HCT116 (cell line): ENCODE results near the gene CHADL. TPM values are rescaled to one million over a fixed set of nuclear protein-coding genes. Genes with fewer than 3 reads are reported as not detected.
"Not testable (repeated sequence)": the region's sequence is repeated elsewhere in the genome, so short reads cannot be mapped to it uniquely, and the experiment has no call there.

Experiments
- ATAC-seq: fragments of 200-7000 bp; cut with Tn5 transposase; 2 replicates; pipeline ENCODE4 v1.9.1; 2020; ENCODE audit warnings: mild to moderate bottlenecking, moderate library complexity
- BruUV-seq: library from RNA; stranded (reverse); fragments of 400-500 nt; replicated peaks from 2 replicates; lab custom pipeline; 2021; lab: Mats Ljungman, UMichigan
- CTCF ChIA-PET: fragments of 300-600 bp; sonication (Branson Sonifier 250); formaldehyde crosslinking; loops from one replicate; lab custom pipeline; 2021; ENCODE audit warnings: antibody characterized with exemption; lab: Charles Lee
- POLR2A ChIA-PET: fragments of 300-600, 350-600 bp; sonication (Branson Sonifier 250); formaldehyde crosslinking; loops from one replicate; lab custom pipeline; 2021; ENCODE audit warnings: antibody characterized with exemption; lab: Charles Lee
- RAD21 ChIA-PET, 2 experiments: fragments of 300-600 bp; sonication (Branson Sonifier 250); formaldehyde crosslinking; loops; one replicate each; lab custom pipeline; 2023; ENCODE audit warnings: low total read pairs in 2 of 2; ENCODE audit not compliant: uncharacterized antibody in 2 of 2, unreplicated experiment in 2 of 2, low non-redundant PET in 1 of 2; lab: Charles Lee
- DNase-seq: peaks from one replicate; pipeline ENCODE4 v3.0.0-alpha.2; 2010; ENCODE audit warnings: low read depth, low spot score
- H2AFZ ChIP-seq: fragments of 200-600 bp; shearing (Covaris generic), sonication (generic); 2 replicates; pipeline ENCODE4 v1.6.1; 2017; ENCODE audit warnings: low read depth, mixed run types, mixed read lengths, antibody characterized with exemption, low read length; ENCODE audit not compliant: poor library complexity, severe bottlenecking
- H3K27ac ChIP-seq: 2 replicates; pipeline ENCODE4 v1.5.1; 2012; ENCODE audit warnings: low read depth, low read length
- H3K27me3 ChIP-seq: fragments of 200-600 bp; sonication (generic); 2 replicates; pipeline ENCODE4 v1.6.1; 2016; ENCODE audit warnings: mixed run types, low read length, mixed read lengths; ENCODE audit not compliant: insufficient read depth
- H3K36me3 ChIP-seq, 2 experiments: fragments of 200-500 bp in 1 of 2; fragments of 200-600 bp in 1 of 2; sonication (Bioruptor generic) in 1 of 2; sonication (generic) in 1 of 2; 2 replicates each; pipeline versions ENCODE4 v1.5.1 to v1.6.1; 2014 to 2016; ENCODE audit warnings: low read length in 2 of 2, inconsistent platforms in 1 of 2, mixed read lengths in 1 of 2, mixed run types in 1 of 2; ENCODE audit not compliant: insufficient read depth in 2 of 2, control insufficient read depth in 1 of 2
- H3K4me1 ChIP-seq, 2 experiments: fragments of 200-600 bp in 1 of 2; sonication (generic) in 1 of 2; 2 replicates each; pipeline versions ENCODE4 v1.5.1 to v1.6.1; 2012 to 2017; ENCODE audit warnings: low read length in 2 of 2, inconsistent platforms in 1 of 2, mild to moderate bottlenecking in 1 of 2, mixed read lengths in 1 of 2, mixed run types in 1 of 2, moderate library complexity in 1 of 2; ENCODE audit not compliant: insufficient read depth in 2 of 2, control insufficient read depth in 1 of 2
- H3K4me2 ChIP-seq: fragments of 200-600 bp; sonication (generic); 2 replicates; pipeline ENCODE4 v1.6.1; 2017; ENCODE audit warnings: mixed run types, low read length, mixed read lengths
- H3K4me3 ChIP-seq, 2 experiments: fragments of 200-600 bp in 1 of 2; sonication (generic) in 1 of 2; replicated peaks in 1 of 2; 2 replicates each; pipeline ENCODE4 v1.5.1; 2011 to 2016; ENCODE audit warnings: low read length in 2 of 2, control low read depth in 1 of 2, low read depth in 1 of 2, mild to moderate bottlenecking in 1 of 2, mixed read lengths in 1 of 2, mixed run types in 1 of 2
- H3K79me2 ChIP-seq: fragments of 200-600 bp; sonication (generic); 2 replicates; pipeline ENCODE4 v1.6.1; 2017; ENCODE audit warnings: mild to moderate bottlenecking, mixed run types, low read length, moderate library complexity, mixed read lengths; ENCODE audit not compliant: insufficient read depth
- H3K9ac ChIP-seq: fragments of 200-600 bp; sonication (generic); 2 replicates; pipeline ENCODE4 v1.6.1; 2016; ENCODE audit warnings: low read length, mixed read lengths
- H3K9me2 ChIP-seq: fragments of 200-600 bp; sonication (generic), shearing (Covaris generic); 2 replicates; pipeline ENCODE4 v1.6.1; 2017; ENCODE audit warnings: mixed run types, mild to moderate bottlenecking, moderate library complexity; ENCODE audit not compliant: insufficient read depth
- H3K9me3 ChIP-seq, 2 experiments: fragments of 200-500 bp in 1 of 2; fragments of 200-600 bp in 1 of 2; sonication (Bioruptor generic) in 1 of 2; sonication (generic) in 1 of 2; 2 replicates each; pipeline ENCODE4 v1.6.1; 2014 to 2017; ENCODE audit warnings: low read length in 2 of 2, mixed read lengths in 2 of 2, inconsistent platforms in 1 of 2, low read depth in 1 of 2, mild to moderate bottlenecking in 1 of 2, mixed run types in 1 of 2, moderate library complexity in 1 of 2; ENCODE audit not compliant: control insufficient read depth in 1 of 2, insufficient read depth in 1 of 2
- H4K20me1 ChIP-seq: fragments of 200-600 bp; sonication (generic), shearing (Covaris generic); 2 replicates; pipeline ENCODE4 v1.6.1; 2017; ENCODE audit warnings: mixed run types, mild to moderate bottlenecking, moderate library complexity; ENCODE audit not compliant: insufficient read depth
- CEBPB ChIP-seq: IDR thresholded peaks from 2 replicates; pipeline ENCODE4 v1.6.1; 2012; ENCODE audit warnings: low read depth
- EGR1 ChIP-seq: IDR thresholded peaks from 2 replicates; pipeline ENCODE4 v1.6.1; 2012; ENCODE audit warnings: low read depth
- ELF1 ChIP-seq: IDR thresholded peaks from 2 replicates; pipeline ENCODE4 v1.6.1; 2012; ENCODE audit warnings: low read depth, borderline replicate concordance
- EZH2phosphoT487 ChIP-seq: fragments of 200-600 bp; IDR thresholded peaks from 2 replicates; pipeline ENCODE4 v1.6.1; 2018; ENCODE audit warnings: antibody characterized with exemption, borderline replicate concordance
- JUND ChIP-seq: IDR thresholded peaks from 2 replicates; pipeline ENCODE4 v1.6.1; 2012
- POLR2A ChIP-seq: IDR thresholded peaks from 2 replicates; pipeline ENCODE4 v1.7.0; 2011; ENCODE audit warnings: borderline replicate concordance; ENCODE audit not compliant: insufficient read depth, insufficient read length; ENCODE audit errors: extremely low read depth
- RAD21 ChIP-seq: IDR thresholded peaks from 2 replicates; pipeline ENCODE4 v1.6.1; 2012; ENCODE audit warnings: low read depth, mild to moderate bottlenecking
- SIN3A ChIP-seq: IDR thresholded peaks from 2 replicates; pipeline ENCODE4 v1.6.1; 2012; ENCODE audit warnings: low read depth
- SRF ChIP-seq: IDR thresholded peaks from 2 replicates; pipeline ENCODE4 v1.6.1; 2012; ENCODE audit warnings: low read depth
- TCF7L2 ChIP-seq: IDR thresholded peaks from 2 replicates; pipeline ENCODE4 v1.7.0; 2011; ENCODE audit warnings: borderline replicate concordance, inconsistent platforms; ENCODE audit not compliant: insufficient read depth, insufficient read length; ENCODE audit errors: extremely low read depth
- YY1 ChIP-seq: IDR thresholded peaks from 2 replicates; pipeline ENCODE4 v1.6.1; 2011; ENCODE audit warnings: low read length, low read depth, moderate library complexity, mild to moderate bottlenecking; ENCODE audit not compliant: insufficient replicate concordance; ENCODE audit errors: extremely low read depth
- ZFX ChIP-seq: fragments of 450-650 bp; IDR thresholded peaks from 2 replicates; pipeline ENCODE4 v1.6.1; 2017
- ZNF274 ChIP-seq: fragments of 200-500 bp; sonication (Bioruptor generic); IDR thresholded peaks from 2 replicates; pipeline ENCODE4 v1.6.1; 2014; ENCODE audit warnings: mild to moderate bottlenecking, low read depth, low read length, inconsistent platforms
- intact Hi-C: fragments of 100-400 bp; cut with micrococcal nuclease; formaldehyde crosslinking; loops from 2 replicates; pipeline ENCODE4 v1.10.0; 2022
- total RNA-seq: library from RNA; stranded (reverse); gene quantifications from one replicate; pipeline ENCODE4 v1.2.1, GENCODE V29; 2021; ENCODE audit not compliant: unreplicated experiment
- TF ChIP-seq, protein P1 (sequence below): IDR thresholded peaks from 2 replicates; pipeline ENCODE4 v1.6.1; 2012; ENCODE audit warnings: low read depth
- TF ChIP-seq, protein P2 (sequence below): IDR thresholded peaks from 2 replicates; pipeline ENCODE4 v1.6.1; 2012
- TF ChIP-seq, protein P3 (sequence below): IDR thresholded peaks from 2 replicates; pipeline ENCODE4 v1.6.1; 2012

CHADL gene
- total RNA-seq, 1 experiment from 2014 or later = 0.47 TPM

DNA sequence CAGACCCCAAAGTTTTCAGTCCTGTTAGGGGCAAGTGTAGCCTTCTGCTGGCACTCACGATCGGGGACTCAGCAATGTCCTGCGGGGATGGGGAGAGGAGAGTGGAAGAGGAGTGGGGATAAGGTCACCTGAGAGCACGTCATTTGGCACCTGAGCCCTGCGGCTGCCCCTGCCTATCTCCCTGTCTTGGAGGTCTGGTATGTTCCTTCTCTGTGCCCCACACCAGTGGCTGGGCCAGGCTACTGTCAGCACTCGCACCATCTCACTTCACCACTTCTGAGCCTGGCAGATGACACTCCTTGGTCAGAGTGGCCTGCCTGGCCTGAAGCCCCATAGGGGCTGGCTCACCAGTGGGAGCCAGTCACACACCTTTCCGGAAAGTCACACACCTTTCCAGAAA is 20.1 kb upstream of the CHADL start:
- H3K4me3 ChIP-seq = no peak overlapping the region
- H3K36me3 ChIP-seq = peaks cover 69 to 75% of the 10 kb centered on the region in 2 experiments
- RAD21 ChIA-PET = no interaction called here
- H3K4me2 ChIP-seq = no peak overlapping the region
- TF ChIP-seq POLR2A (no peak), SRF (no peak), ELF1 (no peak), SIN3A (no peak), JUND (no peak), YY1 (no peak), RAD21 (no peak), ZNF274 (no peak), EGR1 (no peak), EZH2phosphoT487 (no peak), TCF7L2 (no peak), CEBPB (no peak), ZFX (no peak)
- TF ChIP-seq, protein P1, sequence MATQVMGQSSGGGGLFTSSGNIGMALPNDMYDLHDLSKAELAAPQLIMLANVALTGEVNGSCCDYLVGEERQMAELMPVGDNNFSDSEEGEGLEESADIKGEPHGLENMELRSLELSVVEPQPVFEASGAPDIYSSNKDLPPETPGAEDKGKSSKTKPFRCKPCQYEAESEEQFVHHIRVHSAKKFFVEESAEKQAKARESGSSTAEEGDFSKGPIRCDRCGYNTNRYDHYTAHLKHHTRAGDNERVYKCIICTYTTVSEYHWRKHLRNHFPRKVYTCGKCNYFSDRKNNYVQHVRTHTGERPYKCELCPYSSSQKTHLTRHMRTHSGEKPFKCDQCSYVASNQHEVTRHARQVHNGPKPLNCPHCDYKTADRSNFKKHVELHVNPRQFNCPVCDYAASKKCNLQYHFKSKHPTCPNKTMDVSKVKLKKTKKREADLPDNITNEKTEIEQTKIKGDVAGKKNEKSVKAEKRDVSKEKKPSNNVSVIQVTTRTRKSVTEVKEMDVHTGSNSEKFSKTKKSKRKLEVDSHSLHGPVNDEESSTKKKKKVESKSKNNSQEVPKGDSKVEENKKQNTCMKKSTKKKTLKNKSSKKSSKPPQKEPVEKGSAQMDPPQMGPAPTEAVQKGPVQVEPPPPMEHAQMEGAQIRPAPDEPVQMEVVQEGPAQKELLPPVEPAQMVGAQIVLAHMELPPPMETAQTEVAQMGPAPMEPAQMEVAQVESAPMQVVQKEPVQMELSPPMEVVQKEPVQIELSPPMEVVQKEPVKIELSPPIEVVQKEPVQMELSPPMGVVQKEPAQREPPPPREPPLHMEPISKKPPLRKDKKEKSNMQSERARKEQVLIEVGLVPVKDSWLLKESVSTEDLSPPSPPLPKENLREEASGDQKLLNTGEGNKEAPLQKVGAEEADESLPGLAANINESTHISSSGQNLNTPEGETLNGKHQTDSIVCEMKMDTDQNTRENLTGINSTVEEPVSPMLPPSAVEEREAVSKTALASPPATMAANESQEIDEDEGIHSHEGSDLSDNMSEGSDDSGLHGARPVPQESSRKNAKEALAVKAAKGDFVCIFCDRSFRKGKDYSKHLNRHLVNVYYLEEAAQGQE = no peak
- TF ChIP-seq, protein P2, sequence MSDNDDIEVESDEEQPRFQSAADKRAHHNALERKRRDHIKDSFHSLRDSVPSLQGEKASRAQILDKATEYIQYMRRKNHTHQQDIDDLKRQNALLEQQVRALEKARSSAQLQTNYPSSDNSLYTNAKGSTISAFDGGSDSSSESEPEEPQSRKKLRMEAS = no peak
- TF ChIP-seq, protein P3, sequence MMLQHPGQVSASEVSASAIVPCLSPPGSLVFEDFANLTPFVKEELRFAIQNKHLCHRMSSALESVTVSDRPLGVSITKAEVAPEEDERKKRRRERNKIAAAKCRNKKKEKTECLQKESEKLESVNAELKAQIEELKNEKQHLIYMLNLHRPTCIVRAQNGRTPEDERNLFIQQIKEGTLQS = no peak
- no peaks in the 10 kb centered on the region for H3K9me2 ChIP-seq
- POLR2A ChIA-PET = no interaction called here
- H3K9me3 ChIP-seq = no peaks in the 10 kb centered on the region
- DNase-seq (no peak), ATAC-seq (no peak)
- intact Hi-C loops = no loop called here
- no peaks in the 10 kb centered on the region for H3K27me3 ChIP-seq
- BruUV-seq = no TSS peak
- no peaks in the 10 kb centered on the region for H4K20me1 ChIP-seq
- H3K9ac ChIP-seq = no peak overlapping the region
- H3K79me2 ChIP-seq = peaks cover 60% of the 10 kb centered on the region; the same call in 1 of the 2 replicates
- CTCF ChIA-PET = interaction anchor here (1.4 kb wide), 1 partner anchor 338 kb away, joined by 3 read pairs; no protein-coding TSS in a partner anchor
- no peak overlapping the region for H2AFZ ChIP-seq
- no peaks in the 10 kb centered on the region for H3K4me1 ChIP-seq
- H3K27ac ChIP-seq = no peak overlapping the region

DNA sequence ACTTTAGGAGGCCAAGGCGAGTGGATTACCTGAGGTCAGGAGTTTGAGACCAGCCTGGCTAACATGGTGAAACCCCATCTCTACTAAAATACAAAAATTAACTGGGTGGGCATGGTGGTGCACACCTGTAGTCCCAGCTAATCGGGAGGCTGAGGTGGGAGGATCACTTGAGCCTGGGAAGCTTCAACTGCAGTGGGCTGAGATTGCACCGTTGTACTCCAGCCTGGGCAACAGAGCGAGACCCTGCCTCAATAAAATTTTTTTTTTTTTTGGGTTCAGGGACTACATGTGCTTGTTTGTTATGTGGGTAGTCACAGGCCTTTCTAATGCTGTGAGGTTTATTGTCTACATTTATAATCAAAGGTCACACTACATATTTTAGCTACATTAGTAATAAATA is 19.0 kb upstream of the CHADL start:
- intact Hi-C loops, H3K4me1 ChIP-seq, H2AFZ ChIP-seq, RAD21 ChIA-PET, POLR2A ChIA-PET, H3K9me3 ChIP-seq, DNase-seq, H3K4me2 ChIP-seq, BruUV-seq, H3K4me3 ChIP-seq, ATAC-seq, H3K27ac ChIP-seq, H3K27me3 ChIP-seq, H4K20me1 ChIP-seq, H3K9ac ChIP-seq, H3K9me2 ChIP-seq, CTCF ChIA-PET: not testable (repeated sequence)
- H3K79me2 ChIP-seq = peaks cover 50% of the 10 kb centered on the region; the same call in 1 of the 2 replicates
- H3K36me3 ChIP-seq = peaks cover 72 to 73% of the 10 kb centered on the region in 2 experiments
